GM21360 (cell line): ENCODE measurements around the gene RPL18.

Source experiments
- ATAC-seq: cut with Tn5 transposase; IDR thresholded peaks from one replicate; pipeline ENCODE4 v1.9.1; 2021; ENCODE audit warnings: mild to moderate bottlenecking, moderate library complexity; ENCODE audit not compliant: unreplicated experiment

RPL18 gene

GRCh38 chr19:48614436-48615230 lies 4.3 kb downstream of the RPL18 start, which contains the start of gene FAM83E:
TSS of gene FAM83E (minus strand) at chr19:48615076. CDS start at chr19:48613372, 1,704 bp downstream.
- ATAC-seq, result no peak

GRCh38 chr19:48613852-48614435 lies 5.0 kb downstream of the RPL18 start:
- ATAC-seq, result no peak

DNA sequence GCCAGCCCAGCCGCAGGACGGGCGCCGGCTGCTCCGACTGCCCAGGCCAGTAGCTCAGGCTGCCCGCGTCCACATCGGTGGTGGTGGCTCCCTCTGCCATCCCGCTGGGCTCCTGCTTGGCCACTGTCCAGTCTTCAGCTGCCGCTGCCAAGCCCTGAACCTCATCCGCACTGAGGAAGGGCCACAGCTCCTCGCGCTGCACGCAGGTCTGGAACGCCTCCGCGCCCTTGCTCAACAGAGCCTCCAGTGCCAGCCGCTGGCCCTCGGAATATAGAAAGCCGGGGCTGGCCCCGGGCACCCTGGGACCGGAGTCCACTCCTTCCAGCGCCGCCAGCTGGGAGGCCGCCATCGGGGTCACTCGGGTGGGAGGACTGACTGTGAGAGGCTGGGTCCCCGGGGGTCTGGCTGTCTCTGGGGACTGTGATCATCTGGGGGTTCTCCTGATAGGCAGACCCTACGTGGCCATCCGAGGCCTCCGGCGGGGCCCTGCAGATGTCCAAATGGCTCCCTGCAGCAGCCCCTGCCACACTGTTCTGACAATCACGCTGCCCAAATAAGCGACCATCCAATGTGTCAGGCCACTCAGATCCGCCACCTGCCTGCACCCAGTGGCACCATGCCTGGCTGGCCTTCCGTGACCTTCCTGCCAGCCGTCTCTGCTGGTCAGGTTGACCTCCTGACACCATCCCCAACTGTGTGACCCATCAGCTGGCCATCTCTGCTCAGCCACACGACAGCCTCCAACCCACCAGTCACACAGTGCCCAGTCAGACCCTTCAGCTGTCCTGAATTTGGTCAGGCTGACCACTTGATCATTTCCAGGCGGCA lies 5.7 kb downstream of the RPL18 start:
- no peak for ATAC-seq

- no peak for ATAC-seq
Observed at GRCh38 chr19:48611872-48612271, 7.1 kb downstream of the RPL18 start.

GRCh38 chr19:48609571-48610108 lies 9.3 kb downstream of the RPL18 start:
- no peak for ATAC-seq

DNA sequence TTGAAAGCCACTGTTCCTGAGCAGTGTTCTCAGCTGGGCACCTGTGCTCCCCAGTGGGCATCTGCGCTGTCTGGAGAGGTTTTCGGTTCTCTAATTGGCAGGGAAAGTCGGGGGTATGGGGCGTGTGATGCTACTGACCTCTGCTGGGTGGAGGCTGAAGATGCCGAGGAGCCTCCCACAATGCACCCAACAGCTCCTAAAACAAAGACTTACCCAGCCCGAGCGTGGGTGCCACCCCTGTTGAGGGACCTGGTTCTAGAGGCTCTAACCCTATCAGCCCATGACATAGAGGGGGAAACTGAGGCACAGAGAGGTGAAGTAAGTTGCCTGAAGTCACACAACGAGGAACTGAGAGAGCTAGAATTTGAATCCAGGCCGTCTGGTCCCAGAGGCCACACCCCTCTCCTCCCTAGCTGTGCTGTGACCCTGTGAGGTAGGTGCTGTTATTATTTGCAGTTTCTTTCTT lies 10.1 kb downstream of the RPL18 start:
- no peak for ATAC-seq

- ATAC-seq, result no peak
Observed at GRCh38 chr19:48607359-48607755, 11.6 kb downstream of the RPL18 start.

DNA sequence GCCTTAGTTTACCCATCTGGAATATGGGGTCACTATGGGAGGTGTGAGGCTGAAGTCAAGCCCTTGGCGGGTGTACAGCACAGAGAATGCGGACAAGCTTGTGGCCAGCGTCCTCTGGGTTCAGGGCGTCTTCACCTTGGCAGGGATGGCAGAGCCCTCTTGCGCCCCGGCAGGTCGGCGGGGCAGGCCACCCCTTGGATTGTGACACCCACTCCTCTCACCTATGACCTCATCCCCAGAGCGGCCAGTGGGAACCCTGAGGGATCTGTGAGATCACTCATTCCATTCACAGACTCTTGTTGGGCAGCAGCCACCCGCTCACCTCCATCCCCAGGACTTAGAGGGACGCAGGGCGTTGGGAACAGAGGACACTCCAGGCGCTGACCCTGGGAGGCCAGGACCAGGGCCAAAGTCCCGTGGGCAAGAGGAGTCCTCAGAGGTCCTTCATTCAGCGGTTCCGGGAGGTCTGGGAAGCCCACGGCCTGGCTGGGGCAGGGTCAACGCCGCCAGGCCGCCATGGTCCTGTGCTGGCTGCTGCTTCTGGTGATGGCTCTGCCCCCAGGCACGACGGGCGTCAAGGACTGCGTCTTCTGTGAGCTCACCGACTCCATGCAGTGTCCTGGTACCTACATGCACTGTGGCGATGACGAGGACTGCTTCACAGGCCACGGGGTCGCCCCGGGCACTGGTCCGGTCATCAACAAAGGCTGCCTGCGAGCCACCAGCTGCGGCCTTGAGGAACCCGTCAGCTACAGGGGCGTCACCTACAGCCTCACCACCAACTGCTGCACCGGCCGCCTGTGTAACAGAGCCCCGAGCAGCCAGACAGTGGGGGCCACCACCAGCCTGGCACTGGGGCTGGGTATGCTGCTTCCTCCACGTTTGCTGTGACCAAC lies 12.3 kb downstream of the RPL18 start, which contains the start of gene SPACA4:
TSS of gene SPACA4 (plus strand) at position 280 of the 896 bp plus-strand sequence. CDS start at position 517, 237 bp downstream.
- no peak for ATAC-seq

- no peak for ATAC-seq
Observed at GRCh38 chr19:48603850-48604249, 15.1 kb downstream of the RPL18 start.

DNA sequence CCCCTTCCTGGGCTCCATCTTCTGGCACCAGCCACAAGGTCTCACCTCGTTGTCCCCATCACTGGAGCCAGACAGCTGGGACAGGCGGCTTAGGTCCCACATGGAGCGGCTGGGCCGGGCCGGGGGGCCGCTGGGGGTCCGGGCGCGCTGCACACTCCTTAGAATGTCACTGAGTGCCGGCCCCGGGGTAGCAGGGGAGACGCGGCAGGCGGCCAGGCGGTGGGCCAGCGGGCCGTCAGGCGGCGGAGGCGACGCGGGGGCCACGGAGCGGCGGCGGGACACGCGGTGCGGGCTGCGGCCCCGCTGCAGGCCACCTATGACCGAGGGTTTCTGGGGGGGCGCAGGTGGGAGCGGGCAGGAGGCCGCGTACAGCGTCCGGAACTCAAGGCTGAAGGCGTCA lies 15.5 kb downstream of the RPL18 start:
- no peak for ATAC-seq

- no peak for ATAC-seq
Observed at GRCh38 chr19:48603001-48603400, 16.0 kb downstream of the RPL18 start.

- no peak for ATAC-seq
Observed at GRCh38 chr19:48600679-48601417, 18.1 kb downstream of the RPL18 start.

- no peak for ATAC-seq
Observed at GRCh38 chr19:48598996-48599700, 19.8 kb downstream of the RPL18 start.

GRCh38 chr19:48596679-48597465 lies 22.1 kb downstream of the RPL18 start:
- ATAC-seq, result no peak

GRCh38 chr19:48596237-48596636 lies 22.7 kb downstream of the RPL18 start:
- no peak for ATAC-seq

- no peak for ATAC-seq
Observed at GRCh38 chr19:48595833-48596232, 23.1 kb downstream of the RPL18 start.

DNA sequence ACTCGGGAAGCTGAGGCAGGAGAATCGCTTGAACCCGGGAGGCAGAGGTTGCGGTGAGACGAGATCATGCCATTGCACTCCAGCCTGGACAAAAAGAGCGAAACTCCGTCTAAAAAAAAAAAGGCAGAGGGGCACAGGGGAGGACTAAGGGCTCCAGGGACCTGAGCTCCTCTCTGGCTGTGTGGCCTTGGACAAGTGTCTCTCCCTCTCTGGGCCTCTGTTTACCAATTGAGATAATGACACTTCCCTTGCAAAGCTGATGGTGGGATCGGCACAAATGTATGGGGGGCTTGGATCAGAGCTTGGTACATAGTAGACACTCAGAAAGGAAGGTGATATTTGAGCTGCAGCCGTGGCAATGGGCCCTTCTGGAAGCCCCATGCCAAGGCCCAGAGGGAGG lies 23.8 kb downstream of the RPL18 start:
- ATAC-seq, result no peak

- ATAC-seq, result no peak
Observed at GRCh38 chr19:48591021-48591420, 28.0 kb downstream of the RPL18 start.
